GM12892 (cell line): ENCODE data around the gene HELT.
A peak's percentile ranks its signal among the peaks of the same experiment; 100 is the strongest.

Source experiments
- DNase-seq: peaks from one replicate; pipeline ENCODE4 v3.0.0; 2011; ENCODE audit not compliant: insufficient read length
- FAIRE-seq: peaks from 2 replicates; lab custom pipeline; 2011; peaks lifted over from hg19 to GRCh38; lab: Jason Lieb, UNC
- POLR2A ChIP-seq: IDR thresholded peaks from 2 replicates; pipeline ENCODE4 v1.6.1; 2011; ENCODE audit warnings: low read depth, low read length, control low read depth
- POLR2AphosphoS5 ChIP-seq: IDR thresholded peaks from 2 replicates; pipeline ENCODE4 v1.6.1; 2011; ENCODE audit warnings: low read depth, low read length, control low read depth
- TAF1 ChIP-seq: IDR thresholded peaks from 2 replicates; pipeline ENCODE4 v1.6.1; 2011; ENCODE audit warnings: low read depth, mild to moderate bottlenecking, control low read depth, low read length, borderline replicate concordance

HELT gene

DNA sequence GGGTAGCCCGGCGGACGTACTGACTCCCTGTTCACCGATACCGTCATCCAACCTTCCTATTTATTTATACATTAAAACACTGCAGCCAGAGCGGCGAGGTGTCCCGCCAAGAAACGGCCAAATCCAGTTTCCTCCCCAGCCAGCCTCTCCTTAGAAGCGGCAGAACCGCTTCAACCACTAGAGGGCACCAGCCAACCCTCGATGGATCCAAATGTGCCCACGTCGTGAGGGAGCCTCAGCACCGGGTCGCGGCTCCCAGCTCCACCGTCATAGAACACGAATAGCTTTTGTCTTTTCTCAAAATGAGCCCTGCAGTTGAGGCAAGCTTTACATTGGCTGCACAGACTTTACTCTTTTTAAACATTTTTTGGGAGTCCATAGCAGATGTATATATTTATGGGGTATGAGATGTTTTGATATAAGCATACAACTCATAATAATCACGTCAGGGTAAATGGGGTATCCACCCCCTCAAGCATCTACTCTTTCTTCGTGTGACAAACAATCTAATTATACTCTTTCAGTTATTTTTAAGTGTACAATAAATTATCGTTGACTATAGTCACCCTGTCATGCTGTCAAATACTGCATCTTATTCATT, 13.0 kb upstream of the HELT start:
- FAIRE-seq (peak; percentile 91), DNase-seq (peak; percentile 79)
- TF ChIP-seq TAF1 (no peak), POLR2A (no peak), POLR2AphosphoS5 (no peak)

DNA sequence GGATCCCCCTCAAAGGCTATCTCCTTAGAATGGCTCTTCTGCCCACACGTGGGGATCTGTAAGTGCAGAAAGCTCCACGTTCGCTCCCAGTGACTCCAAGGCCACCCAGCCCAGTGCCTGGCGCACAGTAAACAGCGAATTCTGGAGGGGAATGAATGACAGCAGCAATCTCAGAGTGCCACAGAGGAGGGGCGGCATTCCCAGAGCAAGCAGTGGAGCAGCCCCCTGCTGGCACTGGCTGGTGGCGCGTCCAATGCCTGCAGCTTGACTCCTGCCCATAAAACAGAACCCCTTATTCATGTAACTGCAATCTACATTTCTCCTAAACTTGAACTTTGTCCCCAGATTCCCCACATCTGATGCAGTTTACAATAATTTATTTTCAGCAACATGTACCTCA, 6.9 kb upstream of the HELT start:
- DNase-seq, result no peak
- TF ChIP-seq POLR2AphosphoS5, result no peak
- no peak for FAIRE-seq

DNA sequence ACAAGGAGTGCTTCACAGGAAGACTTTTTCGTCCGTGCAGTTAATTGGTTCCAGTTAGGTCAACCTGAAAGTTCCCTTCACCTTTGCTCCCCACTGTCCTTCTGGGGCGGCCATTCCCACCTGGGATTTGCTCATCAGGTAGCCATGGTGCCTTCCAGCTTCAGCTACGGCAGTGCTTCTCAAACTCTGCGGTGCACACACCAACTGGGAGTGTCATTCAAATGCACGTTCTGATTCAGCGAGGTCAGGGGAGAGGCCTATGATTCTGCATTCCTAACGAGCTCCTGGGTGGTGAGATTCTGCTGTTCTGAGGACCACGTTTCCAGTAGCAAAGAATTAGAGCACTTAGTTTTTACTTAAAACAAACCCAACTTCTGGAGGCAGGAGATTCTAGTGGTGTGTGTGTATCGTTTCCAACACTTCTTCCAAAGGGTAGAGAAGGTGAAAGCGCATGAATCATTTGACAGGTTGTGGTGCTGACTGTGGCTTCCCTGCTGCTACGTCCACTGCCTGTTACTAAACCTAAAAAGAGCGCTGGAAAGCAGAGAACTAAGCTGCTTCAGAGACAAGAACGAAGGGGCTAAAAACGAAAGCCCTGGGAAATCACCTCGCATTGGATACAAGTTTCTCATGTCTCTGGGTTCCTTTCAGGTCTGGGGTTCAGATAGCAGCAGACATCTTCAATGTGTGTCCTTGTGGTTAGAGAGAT, 4.7 kb upstream of the HELT start:
- DNase-seq (no peak), FAIRE-seq (no peak)
- TF ChIP-seq POLR2AphosphoS5 (no peak), POLR2A (no peak), TAF1 (no peak)

DNA sequence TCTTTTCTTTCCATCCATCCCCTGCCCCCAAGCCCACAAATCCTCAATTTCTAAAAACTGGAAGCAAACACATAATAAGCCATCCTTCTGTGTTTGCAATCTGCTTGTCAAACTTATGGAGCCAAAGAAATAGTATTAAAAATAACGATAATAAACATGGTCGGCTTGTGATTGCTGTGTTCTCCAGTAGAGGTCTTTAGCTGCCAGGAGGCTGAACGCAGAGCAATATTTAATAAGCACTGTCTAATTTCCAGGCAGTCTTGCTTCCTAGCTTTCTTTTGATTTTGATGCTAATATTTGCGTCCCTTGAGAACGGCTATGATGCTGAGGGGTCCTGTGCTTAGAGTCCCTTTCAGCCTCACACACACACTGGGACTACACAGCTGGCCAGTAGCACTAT, 3.2 kb upstream of the HELT start:
- FAIRE-seq (no peak), DNase-seq (no peak)
- no peak for TF ChIP-seq POLR2A
- TF ChIP-seq POLR2AphosphoS5, result no peak
- no peak for TF ChIP-seq TAF1

DNA sequence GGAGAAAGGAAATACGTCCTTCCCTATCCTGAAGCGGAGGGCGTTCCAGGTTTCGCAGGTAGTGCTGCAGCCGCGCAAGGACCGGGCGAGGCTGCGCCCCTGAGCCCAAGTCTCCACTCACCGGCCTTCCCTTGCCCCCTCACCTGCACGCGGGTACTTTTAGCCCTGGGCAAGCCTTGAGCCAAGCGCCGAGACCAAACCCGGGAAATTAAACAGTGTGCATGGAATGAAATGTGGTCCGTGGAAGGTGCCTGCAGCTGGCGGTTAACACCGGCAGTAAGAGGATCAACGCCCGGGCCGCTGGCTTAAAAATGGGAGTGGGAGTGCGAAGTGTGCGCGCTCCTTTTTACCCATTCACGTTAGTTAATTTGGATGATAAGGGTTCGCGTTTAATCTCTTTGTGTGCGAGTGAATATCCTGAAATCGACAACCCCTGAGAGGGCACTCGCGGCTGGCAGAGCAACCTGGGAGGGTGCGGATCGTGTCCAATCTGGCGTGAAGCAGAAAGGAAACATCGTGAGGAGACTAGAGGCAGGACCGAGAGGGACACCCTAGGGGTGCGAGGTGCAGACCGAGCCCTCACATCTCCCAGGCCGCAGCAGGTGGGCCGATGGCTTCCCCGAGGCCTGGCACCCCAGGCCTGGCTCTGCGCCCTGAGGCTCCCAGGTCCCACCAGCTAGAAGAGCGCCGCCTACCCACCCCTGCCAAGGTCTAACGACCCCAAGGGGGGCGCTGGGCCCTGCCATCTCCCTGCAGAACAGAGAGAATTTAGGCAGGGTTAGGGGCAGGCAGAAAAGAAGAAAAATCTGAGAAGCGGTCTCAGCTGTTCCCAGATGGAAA, 2.0 kb upstream of the HELT start:
- FAIRE-seq (no peak), DNase-seq (no peak)
- no peak for TF ChIP-seq TAF1
- no peak for TF ChIP-seq POLR2AphosphoS5
- TF ChIP-seq POLR2A, result no peak

DNA sequence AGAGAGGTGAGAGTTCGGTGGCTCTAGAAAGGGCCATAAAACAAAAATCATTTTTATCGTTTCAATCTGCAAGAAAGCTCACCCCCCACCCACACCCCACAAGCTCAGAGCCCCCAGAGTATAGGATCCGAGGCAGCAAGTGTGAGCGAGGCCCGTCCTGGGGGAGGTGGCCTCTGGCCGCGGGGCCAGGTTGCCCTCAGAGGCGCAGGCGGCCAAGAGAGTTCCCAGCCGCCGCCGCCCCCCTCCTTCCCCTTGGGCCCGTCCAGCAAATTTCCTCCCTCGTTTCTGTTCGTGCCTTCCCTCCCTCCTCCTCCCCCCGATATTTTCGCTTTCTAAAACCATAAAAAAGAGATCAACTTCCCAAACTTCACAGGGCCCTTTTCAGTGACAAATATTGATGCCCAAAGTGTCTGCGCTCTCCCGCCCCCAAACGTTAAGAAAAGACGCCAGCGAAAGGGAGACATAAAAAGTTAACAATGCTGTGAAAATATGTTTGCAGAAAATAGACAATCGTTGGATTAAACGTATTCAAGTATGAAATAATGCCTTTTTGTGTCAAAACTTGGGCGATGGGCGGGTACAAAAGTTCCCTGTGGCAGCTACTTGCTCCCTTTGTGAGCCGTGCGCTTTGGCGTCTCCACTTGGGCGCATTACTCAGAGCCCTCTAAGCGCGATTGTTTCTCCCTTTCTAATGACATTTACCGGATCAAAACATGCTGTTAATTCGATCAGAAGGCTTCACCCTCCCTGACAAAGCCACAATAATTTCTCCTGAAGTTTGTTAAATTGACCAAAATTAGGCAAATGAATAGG, 1.1 kb upstream of the HELT start:
- FAIRE-seq, result no peak
- TF ChIP-seq POLR2A (no peak), TAF1 (no peak), POLR2AphosphoS5 (no peak)
- DNase-seq, result no peak

DNA sequence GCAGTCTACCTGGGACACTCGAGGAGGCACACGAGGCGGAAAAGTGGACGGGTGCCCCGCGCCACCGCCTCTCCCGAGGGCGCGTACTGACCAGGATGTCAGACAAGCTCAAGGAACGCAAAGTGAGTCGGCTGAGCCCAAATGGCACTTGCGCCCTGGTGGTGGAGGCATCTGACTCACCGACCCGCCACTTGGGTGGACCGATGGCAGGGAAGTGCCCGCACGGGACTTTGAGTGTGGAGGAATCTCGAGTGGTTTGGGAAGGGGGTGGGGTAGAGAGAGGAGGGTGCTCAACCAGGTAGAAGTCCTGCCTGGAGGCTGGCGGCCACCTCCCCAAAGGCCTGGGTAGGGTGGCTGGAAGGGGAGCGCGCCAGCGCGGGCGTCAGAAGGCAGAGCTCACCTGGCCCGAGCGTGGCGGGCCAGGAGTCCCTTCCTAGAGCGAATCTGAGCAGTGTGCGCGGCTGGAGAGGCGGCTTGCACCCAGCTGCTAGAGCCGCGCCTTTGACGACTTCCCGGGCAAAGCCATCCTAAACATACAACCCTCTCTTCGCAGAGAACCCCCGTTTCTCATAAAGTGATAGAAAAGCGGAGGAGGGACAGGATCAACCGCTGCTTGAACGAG, 655 bp downstream of the HELT start:
- TF ChIP-seq POLR2A (no peak), POLR2AphosphoS5 (no peak), TAF1 (no peak)
- FAIRE-seq, result no peak
- no peak for DNase-seq

DNA sequence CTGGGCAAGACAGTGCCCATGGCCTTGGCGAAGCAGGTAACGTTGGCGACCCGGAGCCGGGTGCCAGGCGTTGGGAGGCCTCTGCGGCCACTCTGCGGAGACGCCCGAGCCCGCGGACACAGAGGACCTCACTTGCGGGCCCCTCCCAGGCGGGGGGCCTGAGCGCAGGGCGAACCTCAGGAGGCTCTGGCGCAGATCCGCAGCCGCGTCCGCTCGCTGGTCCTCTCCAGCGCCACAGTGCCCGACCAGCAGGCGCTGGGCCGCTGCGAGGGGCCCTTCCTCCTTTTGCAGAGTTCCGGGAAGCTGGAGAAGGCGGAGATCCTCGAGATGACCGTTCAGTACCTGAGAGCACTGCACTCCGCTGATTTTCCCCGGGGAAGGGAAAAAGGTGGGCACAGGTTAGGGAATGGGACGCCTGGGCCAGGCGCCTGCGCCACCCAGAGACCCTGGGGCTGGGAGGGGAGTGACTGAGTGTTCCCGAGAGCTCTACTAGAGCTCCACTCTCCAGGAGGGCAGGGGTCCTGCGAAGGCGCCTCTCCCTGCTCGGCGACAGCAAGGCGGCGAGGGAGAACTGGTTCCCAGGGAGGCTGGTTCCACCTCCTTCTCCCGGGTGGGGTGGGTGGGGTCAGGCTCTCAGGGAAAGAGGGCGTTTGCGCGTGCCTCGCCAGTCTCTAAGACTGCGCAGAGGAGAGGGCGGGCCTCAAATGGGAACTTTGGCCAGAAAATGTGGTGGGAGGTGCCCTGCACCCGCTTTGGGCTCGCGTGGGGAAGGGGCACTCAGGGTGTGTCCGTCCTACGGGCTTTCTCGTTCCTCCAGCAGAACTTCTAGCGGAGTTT, 1.4 kb downstream of the HELT start:
- no peak for DNase-seq
- no peak for FAIRE-seq
- TF ChIP-seq POLR2A, result no peak
- TF ChIP-seq TAF1, result no peak
- TF ChIP-seq POLR2AphosphoS5, result no peak

DNA sequence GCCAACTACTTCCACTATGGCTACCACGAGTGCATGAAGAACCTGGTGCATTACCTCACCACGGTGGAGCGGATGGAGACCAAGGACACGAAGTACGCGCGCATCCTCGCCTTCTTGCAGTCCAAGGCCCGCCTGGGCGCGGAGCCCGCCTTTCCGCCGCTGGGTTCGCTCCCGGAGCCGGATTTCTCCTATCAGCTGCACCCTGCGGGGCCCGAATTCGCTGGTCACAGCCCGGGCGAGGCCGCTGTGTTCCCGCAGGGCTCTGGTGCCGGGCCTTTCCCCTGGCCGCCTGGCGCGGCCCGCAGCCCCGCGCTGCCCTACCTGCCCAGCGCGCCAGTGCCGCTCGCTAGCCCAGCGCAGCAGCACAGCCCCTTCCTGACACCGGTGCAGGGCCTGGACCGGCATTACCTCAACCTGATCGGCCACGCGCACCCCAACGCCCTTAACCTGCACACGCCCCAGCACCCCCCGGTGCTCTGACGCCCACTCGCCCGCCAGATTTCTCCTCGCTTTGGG, 2.1 kb downstream of the HELT start:
- DNase-seq, result no peak
- FAIRE-seq, result no peak

More for the DNA sequence above, 2.1 kb downstream of the HELT start:
- TF ChIP-seq POLR2AphosphoS5 (no peak), TAF1 (no peak), POLR2A (no peak)
